ENCODE measurements around the gene TMOD4. TPM values are rescaled to one million over a fixed set of nuclear protein-coding genes. Genes with fewer than 3 reads are reported as not detected.

TMOD4 gene
- total RNA-seq, 4 donors from 2014 or later, result 1.9 TPM; not detected in 3

- DNase-seq (ENCODE audit: low spot score), result no peak
- ATAC-seq (ENCODE audit: low FRiP score), result no peak
- no peak for TF ChIP-seq CTCF (IDR thresholded peaks at IDR 0.05)
These were observed 33.2 kb downstream of the TMOD4 start for GRCh38 chr1:151142411-151143056.

- TF ChIP-seq CTCF (IDR thresholded peaks at IDR 0.05), result no peak
- DNase-seq (ENCODE audit: low spot score) (no peak), ATAC-seq (ENCODE audit: low FRiP score) (no peak)
These were observed 38.0 kb downstream of the TMOD4 start for GRCh38 chr1:151137789-151138188.

- DNase-seq (ENCODE audit: low spot score) (no peak), ATAC-seq (ENCODE audit: low FRiP score) (no peak)
- no peak for TF ChIP-seq CTCF (IDR thresholded peaks at IDR 0.05)
These were observed 40.1 kb downstream of the TMOD4 start for GRCh38 chr1:151135433-151136385.

GRCh38 chr1:151134991-151135390 lies 40.8 kb downstream of the TMOD4 start:
- no peak for TF ChIP-seq CTCF (IDR thresholded peaks at IDR 0.05)
- no peak for DNase-seq (ENCODE audit: low spot score)
- no peak for ATAC-seq (ENCODE audit: low FRiP score)

- ATAC-seq (ENCODE audit: low FRiP score) (no peak), DNase-seq (ENCODE audit: low spot score) (no peak)
- no peak for TF ChIP-seq CTCF (IDR thresholded peaks at IDR 0.05)
These were observed 41.4 kb downstream of the TMOD4 start for GRCh38 chr1:151134396-151134795.

- peak; percentile 76 for ATAC-seq (ENCODE audit: low FRiP score)
- no peak for TF ChIP-seq CTCF (IDR thresholded peaks at IDR 0.05)
- DNase-seq (ENCODE audit: low spot score), result no peak
These were observed 42.6 kb downstream of the TMOD4 start for GRCh38 chr1:151133018-151133806.
